Measurements from ENCODE around the gene PDXK.

DNA sequence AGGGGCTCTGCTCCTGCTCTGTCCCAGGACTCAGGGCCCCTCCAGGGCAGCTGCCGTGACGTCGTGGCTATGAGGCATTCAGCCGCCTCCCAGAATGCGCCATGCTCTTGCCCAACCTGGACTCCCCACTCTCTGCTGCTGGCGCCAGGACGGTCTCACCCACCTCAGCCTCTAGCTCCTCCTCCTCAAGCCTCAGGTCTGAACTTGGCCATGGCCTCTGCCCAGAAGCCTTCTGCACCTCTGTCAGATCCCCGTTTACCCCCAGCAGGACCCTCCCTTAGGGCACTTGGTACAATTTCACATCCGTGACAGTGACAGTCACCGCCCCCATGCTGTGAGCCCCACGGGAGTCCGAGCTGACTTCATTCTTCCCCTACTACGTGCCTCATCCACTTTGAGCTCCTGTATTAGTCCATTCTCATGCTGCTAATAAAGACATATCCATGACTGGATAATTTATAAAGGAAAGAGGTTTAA is 52.3 kb downstream of the PDXK start:
- TF ChIP-seq ZNF8 (CRISPR knock-in tag; IDR thresholded peaks at IDR 0.05) (no peak), OSR1 (CRISPR knock-in tag; IDR thresholded peaks at IDR 0.05) (no peak), ESRRG (CRISPR knock-in tag; IDR thresholded peaks at IDR 0.05) (no peak), GLIS3 (CRISPR knock-in tag; IDR thresholded peaks at IDR 0.05) (no peak), ZFP3 (CRISPR knock-in tag; IDR thresholded peaks at IDR 0.05) (no peak), SNAI2 (CRISPR knock-in tag; IDR thresholded peaks at IDR 0.05) (no peak), ISL1 (CRISPR knock-in tag; IDR thresholded peaks at IDR 0.05) (no peak), ARNTL (CRISPR knock-in tag; IDR thresholded peaks at IDR 0.05; ENCODE audit: borderline replicate concordance, low read depth) (no peak), RARB (CRISPR knock-in tag; IDR thresholded peaks at IDR 0.05) (no peak), BACH2 (CRISPR knock-in tag; IDR thresholded peaks at IDR 0.05; ENCODE audit: borderline replicate concordance) (no peak), ZNF70 (CRISPR knock-in tag; IDR thresholded peaks at IDR 0.05) (no peak), PPARA (CRISPR knock-in tag; IDR thresholded peaks at IDR 0.05; ENCODE audit: borderline replicate concordance) (no peak)
- TF ChIP-seq, protein P1, sequence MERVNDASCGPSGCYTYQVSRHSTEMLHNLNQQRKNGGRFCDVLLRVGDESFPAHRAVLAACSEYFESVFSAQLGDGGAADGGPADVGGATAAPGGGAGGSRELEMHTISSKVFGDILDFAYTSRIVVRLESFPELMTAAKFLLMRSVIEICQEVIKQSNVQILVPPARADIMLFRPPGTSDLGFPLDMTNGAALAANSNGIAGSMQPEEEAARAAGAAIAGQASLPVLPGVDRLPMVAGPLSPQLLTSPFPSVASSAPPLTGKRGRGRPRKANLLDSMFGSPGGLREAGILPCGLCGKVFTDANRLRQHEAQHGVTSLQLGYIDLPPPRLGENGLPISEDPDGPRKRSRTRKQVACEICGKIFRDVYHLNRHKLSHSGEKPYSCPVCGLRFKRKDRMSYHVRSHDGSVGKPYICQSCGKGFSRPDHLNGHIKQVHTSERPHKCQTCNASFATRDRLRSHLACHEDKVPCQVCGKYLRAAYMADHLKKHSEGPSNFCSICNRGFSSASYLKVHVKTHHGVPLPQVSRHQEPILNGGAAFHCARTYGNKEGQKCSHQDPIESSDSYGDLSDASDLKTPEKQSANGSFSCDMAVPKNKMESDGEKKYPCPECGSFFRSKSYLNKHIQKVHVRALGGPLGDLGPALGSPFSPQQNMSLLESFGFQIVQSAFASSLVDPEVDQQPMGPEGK (CRISPR knock-in tag; IDR thresholded peaks at IDR 0.05; ENCODE audit: borderline replicate concordance) = no peak
- TF ChIP-seq, protein P2, sequence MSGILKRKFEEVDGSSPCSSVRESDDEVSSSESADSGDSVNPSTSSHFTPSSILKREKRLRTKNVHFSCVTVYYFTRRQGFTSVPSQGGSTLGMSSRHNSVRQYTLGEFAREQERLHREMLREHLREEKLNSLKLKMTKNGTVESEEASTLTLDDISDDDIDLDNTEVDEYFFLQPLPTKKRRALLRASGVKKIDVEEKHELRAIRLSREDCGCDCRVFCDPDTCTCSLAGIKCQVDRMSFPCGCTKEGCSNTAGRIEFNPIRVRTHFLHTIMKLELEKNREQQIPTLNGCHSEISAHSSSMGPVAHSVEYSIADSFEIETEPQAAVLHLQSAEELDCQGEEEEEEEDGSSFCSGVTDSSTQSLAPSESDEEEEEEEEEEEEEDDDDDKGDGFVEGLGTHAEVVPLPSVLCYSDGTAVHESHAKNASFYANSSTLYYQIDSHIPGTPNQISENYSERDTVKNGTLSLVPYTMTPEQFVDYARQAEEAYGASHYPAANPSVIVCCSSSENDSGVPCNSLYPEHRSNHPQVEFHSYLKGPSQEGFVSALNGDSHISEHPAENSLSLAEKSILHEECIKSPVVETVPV (CRISPR knock-in tag; IDR thresholded peaks at IDR 0.05) = no peak

All from SK-N-SH treated with all-trans-retinoic acid at 6 μM for 48 hours (cell line).